ENCODE results near the gene DPP10.

The DPP10 gene

DNA sequence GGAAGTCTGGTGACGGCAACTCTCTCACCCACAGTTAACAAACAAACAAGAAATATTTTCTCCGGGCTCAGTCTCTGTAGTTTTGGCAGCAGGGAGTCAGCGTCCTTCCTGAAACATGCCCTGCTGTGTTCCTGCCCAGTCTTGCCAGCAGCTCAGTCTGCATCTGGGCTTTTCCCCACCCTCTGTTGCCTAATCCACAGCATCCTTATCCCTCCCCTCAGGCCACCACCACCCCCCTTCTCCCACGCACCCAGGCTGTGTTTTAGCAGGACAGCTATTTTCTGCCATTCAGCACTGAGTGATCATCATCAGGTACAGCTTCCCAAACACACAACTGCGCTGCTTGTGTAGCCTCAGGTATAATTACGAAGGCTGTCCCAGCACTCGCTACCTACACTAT is 168.2 kb downstream of the DPP10 start:
- DNase-seq = no peak

DNA sequence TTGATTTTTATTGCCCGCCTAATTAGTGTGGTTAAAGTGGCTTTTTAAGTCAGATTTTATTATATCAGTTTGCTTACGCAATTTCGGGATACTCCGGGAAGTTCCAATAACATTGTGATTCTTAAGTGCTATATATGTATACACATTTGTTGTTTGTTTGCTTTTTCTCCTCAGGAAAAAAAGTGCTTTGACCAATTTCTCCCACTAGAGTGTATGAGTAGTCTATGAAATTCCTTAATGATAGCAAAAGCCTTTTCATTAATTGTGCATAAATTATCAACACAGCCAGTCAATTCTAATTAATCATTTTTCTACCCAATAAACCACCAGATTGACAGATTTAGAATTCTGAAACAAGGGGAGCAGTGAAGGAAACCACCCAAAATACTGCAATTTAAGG is 172.2 kb downstream of the DPP10 start:
- DNase-seq = no peak

DNA sequence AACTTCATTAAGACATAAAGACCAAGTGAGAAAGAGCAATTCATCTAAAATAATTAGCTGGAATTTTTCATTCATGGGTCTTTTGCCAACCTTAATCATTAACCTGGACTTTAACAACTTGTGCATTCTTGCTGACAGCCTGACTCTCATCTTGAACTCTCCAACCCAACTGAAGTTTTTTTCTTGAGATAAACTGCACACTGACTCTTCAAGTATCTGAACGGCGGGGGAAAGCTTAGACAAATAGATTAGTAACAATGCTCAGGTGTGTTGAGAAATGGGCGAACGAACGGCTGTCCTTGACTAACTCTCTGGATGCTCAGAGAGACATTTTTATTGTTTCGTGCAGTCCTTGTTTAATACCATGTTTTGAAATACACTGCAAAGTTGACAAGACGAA is 186.0 kb downstream of the DPP10 start:
- no peak for DNase-seq

DNA sequence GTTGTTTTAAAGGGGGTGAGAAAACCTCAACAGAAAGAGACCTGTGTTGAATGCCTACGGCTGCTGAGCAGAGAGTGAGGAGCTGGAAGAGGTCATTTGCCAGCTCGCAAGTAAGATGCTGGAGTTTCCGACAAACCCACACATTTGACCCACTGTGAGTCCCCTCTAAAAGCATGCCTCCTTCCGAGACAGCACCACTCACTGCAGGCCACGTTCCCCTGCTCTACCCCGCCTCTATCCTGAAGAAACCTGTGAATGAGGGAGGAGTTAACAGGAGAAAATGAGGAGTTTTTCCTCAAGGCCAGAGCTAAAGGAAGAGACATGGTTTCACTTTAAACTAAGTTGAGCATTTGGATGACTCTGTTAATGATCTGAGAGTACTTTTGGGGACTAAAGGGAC is 188.7 kb downstream of the DPP10 start:
- no peak for DNase-seq

DNA sequence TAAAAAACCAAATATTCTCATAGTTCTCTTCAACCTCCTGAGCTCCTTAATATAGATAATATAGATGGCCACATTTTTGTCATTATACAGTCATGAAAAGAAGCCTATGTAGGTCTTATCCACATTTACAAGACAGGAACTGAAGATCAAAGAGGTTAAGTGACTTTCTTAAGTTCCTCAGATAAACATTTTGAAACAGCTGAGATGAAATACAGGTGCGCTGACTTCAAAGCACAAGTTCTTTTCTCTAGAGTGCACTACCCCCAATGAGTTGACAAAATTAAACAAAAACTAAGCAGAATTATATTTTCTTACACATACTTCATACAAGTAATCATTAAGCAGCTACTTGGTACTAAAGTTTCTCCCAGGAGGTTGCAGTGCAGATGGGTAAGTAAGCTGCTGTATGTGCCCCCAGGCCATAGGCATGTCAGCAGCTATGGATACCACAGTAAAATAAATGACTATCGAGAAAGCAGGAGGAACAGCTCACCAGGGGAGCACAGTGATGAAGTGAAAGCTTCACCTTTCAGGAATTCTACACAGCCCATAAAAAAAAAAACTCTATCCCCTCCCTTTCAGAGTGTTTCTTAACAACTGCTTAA is 199.8 kb downstream of the DPP10 start:
- no peak for DNase-seq

- DNase-seq = no peak
Observed at GRCh38 chr2:114642988-114643553, 200.6 kb downstream of the DPP10 start.

- DNase-seq = no peak
Observed at GRCh38 chr2:114651933-114652332, 209.5 kb downstream of the DPP10 start.

DNA sequence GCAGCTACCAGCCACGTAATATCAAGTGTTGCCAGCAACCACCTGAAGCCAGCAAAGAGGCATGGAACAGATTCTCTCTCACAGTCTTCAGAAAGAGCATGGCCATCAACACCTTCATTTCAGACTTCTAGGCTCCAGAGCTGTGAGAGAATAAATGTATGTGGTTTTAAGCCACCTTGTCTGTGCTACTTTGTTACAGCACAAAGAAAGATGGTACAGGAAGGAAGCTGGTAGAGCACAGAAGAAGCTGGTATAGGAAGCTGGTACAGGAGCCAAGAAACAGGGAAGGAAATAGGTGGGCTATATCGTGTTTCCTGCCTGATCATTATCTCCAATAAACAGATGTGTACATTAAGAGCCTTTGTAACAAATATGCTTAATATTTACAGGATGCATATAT is 217.4 kb downstream of the DPP10 start:
- no peak for DNase-seq

GRCh38 chr2:114661971-114662939 is 219.8 kb downstream of the DPP10 start:
- no peak for DNase-seq

GRCh38 chr2:114668415-114668814 is 226.0 kb downstream of the DPP10 start:
- no peak for DNase-seq

DNA sequence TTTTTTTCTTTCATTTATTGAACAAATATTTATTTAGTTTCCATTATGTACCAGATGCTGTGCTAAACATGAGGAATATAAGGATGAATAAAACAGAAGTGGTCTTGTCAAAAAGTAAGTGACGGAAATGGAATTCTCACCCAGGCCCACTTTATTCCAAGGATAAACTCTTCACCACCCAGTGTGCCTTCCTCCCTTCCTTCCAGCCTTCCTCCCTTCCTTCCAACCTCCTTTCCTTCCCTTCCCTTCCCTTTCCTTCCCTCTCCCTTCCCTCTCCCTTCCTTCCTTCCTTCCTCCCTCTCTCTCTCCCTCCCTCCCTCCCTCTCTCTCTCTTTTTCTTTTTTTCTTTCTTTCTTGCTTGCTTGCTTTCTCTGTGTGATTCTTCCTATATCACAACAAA is 240.8 kb downstream of the DPP10 start:
- DNase-seq = no peak

DNA sequence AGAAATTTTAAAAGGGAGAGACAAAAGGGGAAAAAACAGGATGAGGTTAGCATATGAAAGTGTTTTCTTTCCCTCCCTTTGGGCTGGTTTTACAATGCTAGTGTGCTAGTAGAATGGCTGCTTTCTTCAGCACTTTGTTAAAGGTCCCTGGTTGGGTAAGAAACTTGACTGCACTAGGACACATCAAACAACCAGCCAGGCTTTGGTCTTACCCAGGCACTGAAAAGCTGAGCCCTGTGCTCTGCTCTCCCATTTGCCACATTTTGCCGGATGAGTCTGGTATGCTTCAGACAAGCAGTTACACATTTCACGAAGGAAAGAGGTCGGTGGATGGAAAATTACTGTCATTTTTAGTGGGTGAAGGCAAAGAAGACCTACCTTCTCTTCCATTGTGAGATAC is 242.0 kb downstream of the DPP10 start:
- DNase-seq = no peak

DNA sequence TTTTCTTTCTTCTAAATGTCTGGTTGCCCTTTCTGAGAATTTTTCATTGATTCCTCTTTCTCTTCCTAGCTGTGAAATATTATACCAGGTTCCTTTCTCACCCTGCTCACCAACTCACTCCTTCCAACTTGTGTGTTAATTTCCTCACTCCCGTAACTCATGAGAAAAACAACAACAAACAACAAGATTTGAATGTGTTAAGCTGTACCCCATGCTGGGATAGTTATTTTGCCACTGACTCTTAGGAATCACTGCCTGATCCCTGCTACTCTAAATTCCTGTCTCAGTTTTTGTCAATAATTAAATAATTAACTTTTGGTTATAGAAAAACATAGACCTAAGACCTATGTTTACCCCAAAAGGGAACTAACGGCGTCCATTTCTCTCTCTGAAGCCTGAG is 242.7 kb downstream of the DPP10 start:
- no peak for DNase-seq

- no peak for DNase-seq
Observed at GRCh38 chr2:114688241-114688640, 245.8 kb downstream of the DPP10 start.

GRCh38 chr2:114698520-114698919 is 256.1 kb downstream of the DPP10 start:
- DNase-seq = no peak

DNA sequence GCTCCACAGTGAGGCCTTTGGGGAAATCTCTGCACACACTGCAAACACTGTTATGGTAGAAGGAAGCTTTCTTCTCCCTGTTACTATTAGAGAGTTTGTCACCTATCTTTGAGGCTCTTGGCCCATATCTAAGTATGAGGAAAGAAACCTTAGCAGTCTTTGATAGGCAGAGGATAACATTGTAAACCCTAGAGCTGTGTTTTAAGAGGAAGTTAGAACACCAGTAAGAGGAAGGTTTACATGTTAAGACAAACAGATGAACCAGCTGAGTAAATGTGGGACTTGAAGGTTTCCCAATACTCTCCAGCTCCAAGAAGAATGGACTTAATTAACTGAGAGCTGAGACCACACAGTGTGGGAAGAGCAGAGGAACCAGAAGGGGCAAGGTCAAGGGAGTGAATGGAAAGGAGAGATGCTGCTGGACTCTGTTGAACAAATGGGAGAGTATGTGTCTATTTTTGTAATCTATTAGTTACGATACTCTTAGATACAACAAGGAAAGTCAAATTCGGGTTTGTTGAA is 257.0 kb downstream of the DPP10 start:
- no peak for DNase-seq

GRCh38 chr2:114700440-114700839 is 258.0 kb downstream of the DPP10 start:
- no peak for DNase-seq

GRCh38 chr2:114709936-114710850 is 267.8 kb downstream of the DPP10 start:
- DNase-seq = no peak

DNA sequence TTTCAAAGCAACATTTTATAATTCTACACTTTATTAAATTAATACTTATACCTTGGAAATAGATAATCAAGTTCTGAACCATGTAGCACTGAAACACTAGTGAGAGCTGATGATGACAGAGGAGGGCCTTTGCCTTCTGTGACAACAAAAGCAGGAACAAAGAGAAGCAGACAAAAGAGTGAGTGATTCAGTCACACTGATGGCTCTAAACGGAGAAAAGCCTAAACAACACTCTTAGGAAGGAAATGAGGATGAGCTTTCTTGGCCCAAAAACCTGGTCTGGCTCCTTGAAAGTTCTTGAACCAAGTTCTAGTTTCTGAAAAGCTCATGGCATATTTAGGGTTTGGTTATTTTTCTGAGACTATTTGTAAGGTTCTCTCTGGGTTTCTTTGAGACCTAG is 271.9 kb downstream of the DPP10 start:
- no peak for DNase-seq

DNA sequence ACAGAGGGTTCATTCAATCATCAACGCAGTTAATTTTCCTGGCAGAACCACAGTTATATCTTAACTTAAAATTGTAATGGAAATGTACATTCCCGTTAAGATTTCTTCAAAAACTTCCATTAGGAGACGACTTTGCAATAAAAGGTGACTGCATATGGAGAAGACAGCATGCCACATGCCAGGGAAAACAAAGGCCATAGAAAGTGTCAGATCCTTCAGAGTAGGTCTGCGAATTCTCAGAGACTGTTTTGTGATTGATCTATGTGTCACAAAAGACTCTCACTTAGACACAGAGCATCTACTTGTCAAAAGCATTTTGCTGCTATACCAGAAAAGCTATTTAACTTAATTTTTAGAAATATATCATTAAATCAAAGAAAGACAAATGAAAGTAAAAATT is 274.6 kb downstream of the DPP10 start:
- DNase-seq = no peak

GRCh38 chr2:114724454-114724853 is 282.0 kb downstream of the DPP10 start:
- no peak for DNase-seq

GRCh38 chr2:114727012-114727411 is 284.6 kb downstream of the DPP10 start:
- DNase-seq = no peak

DNA sequence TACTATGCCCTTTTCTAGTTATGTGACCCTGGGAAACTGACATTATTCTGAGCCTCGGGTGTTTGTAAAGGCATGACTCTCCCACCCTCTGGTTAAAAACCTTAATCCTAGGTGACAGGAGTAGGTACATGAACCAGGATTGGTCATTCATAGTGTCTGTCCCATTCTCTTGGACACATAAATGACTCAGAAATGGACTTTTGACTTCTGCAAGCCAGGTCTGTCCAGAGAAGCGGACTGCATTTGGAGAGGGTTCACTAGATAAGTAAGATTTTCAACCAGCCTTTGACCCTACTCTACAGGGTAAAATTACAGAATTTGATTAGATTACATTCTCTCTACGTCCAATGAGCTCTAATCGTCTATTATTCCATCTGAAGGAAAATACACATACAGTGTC is 285.9 kb downstream of the DPP10 start:
- no peak for DNase-seq
